ENCODE measurements around the gene CRKL.

GRCh38 chr22:20940904-20941385 lies 23.7 kb downstream of the CRKL start:
- TF ChIP-seq EZH2 (IDR thresholded peaks at IDR 0.05) (no peak), CTCF (IDR thresholded peaks at IDR 0.05) (no peak), EZH2phosphoT487 (IDR thresholded peaks at IDR 0.05) (no peak)

All from neural progenitor cell (in vitro differentiated cells).